ENCODE data around the gene PTPRN2.
A peak's percentile ranks its signal among the peaks of the same experiment; 100 is the strongest.

PTPRN2 gene

DNA sequence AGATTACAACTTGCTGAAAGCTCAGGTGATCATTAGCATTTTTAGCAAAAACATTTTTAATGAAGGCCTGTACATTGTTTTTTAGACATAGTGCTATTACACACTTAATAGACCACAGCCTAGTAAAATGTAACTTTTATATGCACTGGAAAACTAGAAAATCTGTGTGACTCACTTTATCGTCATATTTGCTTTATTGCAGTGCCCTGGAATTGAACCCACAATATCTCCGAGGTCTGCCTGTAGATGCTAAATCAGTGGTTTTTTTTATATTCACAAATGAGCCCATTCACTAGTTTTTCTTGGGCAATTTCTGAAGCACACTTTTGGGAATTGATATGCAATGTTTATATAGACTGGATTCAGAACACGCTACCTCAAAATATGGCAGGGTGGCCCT lies 105.1 kb downstream of the PTPRN2 start:
- intact Hi-C loops (cut with DNase I): no loop called here
- no peak for DNase-seq

DNA sequence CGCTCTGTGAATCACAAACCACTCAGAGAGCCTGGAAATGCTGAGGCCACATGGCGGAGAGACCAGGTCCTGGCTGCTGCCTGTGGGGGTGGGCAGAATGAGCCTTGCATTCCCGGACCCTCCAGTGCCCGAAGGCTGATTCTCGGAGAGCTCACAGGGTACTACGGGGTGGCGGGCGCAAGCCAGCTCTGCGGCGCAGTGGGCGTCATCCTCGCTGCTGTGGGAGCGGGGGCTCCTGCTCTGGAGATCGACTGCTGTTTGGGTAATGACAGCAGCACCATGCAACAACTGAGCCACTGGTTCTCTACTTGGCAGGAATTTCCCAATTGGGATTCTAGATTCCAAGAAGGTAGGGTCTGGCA lies 108.0 kb downstream of the PTPRN2 start:
- peak in 15 of 42 donors; percentile 37 to 76 (median 55) for DNase-seq

DNA sequence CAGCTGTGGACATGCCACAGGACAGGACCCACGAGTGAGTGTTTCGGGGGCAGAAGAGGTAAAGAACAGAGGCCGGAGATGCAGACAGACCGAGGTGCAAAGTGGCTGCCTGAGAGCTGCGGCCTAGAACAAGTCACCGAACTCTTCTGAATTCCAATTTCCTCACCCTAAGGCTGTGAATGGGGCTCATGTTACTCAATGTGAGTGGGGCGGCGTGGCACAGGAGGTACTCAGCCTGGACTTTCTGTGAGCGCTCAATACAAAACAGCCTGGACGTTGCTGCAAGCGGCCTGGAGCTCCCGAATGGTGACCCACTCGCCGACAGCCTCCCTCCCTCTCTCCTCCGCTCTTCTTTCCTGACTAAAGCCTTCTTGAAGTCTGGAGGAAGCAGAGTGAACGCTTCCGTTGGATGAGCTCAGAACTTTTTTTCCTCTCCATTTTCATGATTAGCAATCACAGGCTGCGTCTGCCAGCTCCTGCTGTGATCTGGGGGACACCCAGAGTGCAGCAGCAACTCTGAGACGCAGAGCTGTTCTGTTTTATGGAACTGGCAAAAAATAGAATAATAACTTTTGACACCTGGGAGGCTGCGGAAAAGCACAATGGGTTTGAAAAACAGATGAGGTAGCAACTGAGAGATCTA lies 108.5 kb downstream of the PTPRN2 start:
- intact Hi-C loops (cut with DNase I): no loop called here
- DNase-seq: peak in 28 of 42 donors; percentile 31 to 80 (median 64)

More for the DNA sequence above, 108.0 kb downstream of the PTPRN2 start:
- intact Hi-C loops (cut with DNase I): no loop called here

DNA sequence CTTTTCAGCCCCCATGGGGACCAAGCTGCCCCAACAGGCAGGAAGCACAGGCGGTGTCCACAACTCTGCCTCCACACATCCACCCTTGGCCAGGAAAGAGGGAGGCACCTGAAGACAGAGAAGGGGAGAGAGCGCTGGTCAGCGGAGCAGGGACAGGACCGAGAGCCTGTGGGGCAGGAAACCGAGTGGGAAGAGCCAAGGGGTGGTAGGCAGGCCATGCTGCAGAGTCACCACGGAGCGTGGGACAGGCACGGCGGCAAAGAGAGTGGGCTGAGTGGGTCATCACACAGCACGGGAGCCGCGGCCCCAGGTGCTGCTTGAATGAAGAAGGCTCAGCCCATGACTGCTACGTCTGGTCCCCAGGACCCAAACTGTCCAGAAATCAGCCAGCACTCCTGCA lies 109.8 kb downstream of the PTPRN2 start:
- peak in 1 of 42 donors; percentile 10 for DNase-seq
- intact Hi-C loops (cut with DNase I): no loop called here

DNA sequence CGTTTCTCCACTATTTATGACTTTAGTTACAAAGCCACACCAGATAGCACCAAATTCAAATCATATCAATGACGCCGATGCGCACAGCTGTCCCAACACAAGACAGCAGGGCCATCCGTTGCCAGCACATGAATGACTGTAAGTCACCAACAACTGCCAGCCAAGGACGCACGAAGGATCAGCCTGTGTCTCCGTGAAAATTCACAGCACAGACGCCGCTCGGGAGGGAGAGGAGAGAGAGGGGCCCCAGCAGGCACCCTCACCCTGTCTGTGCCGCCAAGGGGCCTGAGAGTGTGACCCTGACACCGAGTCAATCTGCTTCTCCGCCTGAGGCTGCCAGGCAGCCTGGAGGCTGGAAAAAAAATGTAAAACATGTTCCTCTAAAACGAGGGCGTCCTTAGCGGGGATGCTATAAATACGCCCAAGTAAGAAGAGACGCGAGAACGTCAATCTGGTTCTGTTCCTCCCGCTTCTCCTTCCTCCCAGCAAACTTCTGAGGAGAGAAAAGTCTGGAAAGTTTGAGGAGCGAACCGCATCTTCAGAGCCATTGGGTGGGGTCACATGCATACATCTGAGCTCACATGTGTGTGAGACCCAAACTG lies 111.2 kb downstream of the PTPRN2 start:
- peak in 14 of 42 donors; percentile 31 to 82 (median 62) for DNase-seq
- intact Hi-C loops (cut with DNase I): no loop called here

DNA sequence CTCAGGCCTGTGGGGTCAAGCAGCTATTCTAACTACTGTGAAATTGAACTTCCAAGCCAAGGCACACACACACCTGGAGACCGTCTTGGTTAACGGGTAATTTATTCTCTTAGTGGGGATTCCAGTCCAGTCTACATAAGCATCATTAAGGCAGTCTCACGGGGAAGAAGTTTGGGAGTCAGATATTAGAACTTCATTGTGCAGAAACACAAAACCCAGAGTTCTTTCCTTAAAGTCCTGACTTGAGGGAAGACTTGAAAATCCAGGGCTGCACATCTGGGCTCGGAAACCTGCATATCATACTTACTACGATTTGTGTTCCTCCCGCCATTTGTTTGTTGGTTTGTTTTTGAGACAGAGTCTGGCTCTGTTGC lies 112.0 kb downstream of the PTPRN2 start:
- no peak for DNase-seq
- intact Hi-C loops (cut with DNase I): no loop called here

DNA sequence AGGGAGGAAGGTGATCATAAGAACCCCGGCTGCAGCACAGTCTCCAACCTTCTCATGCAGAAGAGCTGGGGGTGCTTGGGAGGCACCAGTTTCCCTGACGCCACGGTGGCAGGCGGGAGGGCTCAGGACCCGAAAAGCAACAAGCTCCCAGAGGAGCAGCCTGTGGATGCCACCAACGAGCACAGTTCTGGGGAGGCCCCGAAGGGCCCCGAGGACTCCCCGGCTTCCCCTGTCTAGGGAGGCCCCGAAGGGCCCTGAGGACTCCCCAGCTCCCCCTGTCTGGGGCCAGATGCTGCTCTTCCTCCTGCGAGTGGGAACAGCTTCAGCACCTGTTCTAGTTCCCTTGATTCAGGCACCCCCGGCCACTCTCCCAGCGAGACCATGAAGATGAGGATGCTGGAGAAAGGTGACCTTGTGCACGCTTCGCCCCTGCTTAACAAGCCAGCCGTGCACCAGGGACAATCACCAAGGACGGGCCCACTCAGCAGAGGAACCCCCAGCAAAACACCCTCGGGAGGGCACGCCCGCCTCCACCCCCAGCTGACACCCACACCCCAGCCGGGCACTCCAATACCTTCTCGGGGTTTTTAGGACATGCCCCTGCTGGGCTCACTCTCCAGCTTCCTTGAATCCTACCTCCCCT lies 112.5 kb downstream of the PTPRN2 start:
- intact Hi-C loops (cut with DNase I): no loop called here
- DNase-seq: peak in 1 of 42 donors; percentile 28

DNA sequence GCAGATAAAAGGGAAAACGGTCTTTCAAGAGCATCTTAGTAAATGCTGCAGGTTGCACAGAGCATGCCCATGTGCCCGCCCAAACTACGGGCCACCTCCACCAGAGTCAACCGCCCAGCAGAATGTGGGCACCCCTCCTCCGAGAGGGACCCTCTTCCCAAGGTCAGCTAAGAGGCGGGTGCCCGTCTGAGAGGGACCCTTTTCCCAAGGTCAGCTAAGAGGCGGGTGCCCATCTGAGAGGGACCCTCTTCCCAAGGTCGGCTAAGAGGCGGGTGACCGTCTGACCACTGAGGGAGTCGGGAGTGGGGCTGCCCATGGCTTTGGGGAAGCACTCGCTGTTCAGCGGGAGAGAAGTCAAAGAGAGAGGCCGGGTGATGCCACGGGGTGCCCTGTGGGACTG lies 113.1 kb downstream of the PTPRN2 start:
- intact Hi-C loops (cut with DNase I): no loop called here
- DNase-seq: no peak

DNA sequence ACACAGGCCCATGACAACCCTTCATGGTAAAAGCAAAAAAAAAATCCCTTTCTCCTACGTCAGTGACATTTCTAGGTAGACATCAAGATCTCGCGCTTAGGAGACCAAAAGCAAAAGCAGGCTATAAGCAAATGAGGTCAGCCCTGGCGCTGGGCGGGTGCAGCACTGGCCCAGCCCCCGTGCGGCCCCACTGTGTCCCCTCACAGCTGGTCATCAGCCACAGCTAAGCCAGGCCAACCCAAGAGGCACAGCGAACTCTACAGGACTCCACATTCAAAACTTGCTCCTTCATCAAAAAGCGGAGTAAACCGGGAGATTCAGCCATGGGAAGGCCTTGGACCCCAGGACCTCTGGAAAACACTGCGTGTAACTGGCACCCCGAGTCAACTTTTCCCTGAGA lies 113.7 kb downstream of the PTPRN2 start:
- DNase-seq: no peak
- intact Hi-C loops (cut with DNase I): no loop called here

DNA sequence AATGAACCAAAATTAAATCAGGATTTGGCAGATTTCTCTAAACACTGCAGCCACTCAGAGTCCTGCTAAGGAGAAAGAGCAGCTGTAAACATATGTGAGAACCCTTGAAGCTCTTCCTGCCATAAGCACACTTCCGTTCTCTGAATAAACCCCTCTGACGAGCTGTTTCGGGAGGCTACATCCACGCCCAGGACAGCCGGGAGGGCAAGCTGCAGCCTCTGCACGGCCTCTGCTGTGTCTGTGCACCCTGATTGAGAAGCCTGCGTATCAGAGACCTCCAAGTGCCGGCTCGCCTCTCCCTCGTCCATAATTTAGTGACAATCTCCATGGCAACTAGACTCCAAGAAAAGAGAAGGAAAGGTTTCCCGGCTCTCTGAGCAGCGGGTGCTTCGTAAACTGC lies 114.4 kb downstream of the PTPRN2 start:
- intact Hi-C loops (cut with DNase I): no loop called here
- DNase-seq: peak in 5 of 42 donors; percentile 45 to 63 (median 50)

DNA sequence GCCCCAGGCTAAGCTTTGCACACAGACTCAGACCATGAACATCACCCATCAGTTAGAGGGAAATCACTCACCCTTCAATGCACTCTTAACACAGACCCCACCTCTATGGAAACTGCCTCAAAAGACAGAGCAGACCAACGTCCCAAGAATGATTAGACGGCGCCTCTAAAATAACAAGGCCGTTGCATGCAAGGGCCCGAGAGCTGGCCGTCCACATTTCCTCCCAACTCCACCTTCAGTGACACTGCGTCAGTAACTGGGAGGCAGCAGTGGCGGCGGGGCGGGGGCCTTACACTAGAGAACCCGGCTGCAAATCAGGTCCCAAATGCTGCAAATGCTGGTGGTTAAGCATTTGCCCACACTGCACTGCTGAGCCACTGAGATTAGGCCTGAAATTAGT lies 115.0 kb downstream of the PTPRN2 start:
- DNase-seq: peak in 1 of 42 donors; percentile 34
- intact Hi-C loops (cut with DNase I): no loop called here

DNA sequence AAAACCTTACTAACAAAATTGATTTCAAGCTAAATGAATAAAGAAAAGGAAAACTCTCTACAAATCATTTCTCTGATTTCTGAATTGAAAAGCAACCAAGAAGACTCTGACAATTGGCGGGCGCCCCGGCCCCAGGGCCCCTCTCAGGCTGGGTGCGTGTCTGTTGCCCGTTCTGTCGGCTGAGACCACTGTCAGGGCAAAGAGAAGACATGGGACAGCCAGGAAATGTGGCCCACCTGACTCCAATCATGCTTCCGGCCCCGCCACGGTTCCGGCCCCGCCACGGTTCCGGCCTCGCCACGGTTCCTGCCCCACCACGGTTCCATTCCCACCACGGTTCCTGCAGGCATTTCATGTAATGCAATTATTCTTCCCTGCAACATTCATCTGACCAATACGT lies 115.9 kb downstream of the PTPRN2 start:
- intact Hi-C loops (cut with DNase I): no loop called here
- DNase-seq: peak in 1 of 42 donors; percentile 26

DNA sequence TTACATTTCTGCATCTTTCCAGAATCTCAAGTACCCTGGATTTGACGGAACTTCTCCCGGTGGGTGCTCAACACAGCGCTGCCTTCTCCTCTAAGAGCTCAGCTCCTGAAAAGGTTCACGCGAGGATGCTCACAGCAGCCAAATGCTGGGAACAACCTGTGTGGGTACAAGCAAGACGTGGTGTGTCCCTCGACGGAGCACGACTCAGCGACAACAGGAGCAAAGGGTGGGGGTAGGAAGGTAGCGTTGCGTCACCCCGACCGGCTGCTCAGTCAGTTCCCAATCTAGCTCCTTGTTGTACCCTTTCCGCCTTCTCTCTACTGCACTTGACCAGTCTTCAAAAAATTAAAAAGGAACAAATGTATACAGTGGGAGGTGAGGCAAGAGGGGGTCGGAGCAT lies 117.3 kb downstream of the PTPRN2 start:
- intact Hi-C loops (cut with DNase I): no loop called here
- peak in 38 of 42 donors; percentile 47 to 93 (median 74) for DNase-seq

DNA sequence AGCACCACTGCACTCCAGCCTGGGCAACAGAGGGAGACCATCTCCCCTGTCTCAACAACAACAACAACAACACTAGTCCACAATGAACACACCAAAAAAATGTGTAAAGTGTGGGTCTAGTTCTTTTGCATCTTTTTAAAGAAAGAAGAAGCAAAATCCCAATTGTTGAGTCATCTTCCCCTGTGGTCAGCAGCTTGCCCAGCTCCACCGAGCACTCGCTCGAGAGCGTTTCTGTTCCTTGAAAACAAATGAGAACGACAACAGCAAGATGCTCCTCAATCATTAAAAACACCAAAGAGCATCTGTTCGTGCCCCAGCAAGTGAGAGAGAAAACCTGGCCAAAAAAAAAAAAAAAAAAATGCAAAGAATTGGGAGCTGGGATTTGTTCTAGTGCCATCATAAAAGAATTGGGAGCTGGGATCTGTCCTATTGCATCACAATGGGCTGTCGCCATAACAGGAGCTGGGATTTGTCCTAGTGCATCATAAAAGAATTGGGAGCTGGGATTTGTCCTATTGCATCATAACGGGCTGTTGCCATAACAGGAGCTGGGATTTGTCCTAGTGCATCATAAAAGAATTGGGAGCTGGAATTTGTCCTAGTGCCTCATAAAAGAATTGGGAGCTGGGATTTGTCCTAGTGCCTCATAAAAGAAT lies 118.1 kb downstream of the PTPRN2 start:
- intact Hi-C loops (cut with DNase I): no loop called here
- no peak for DNase-seq

DNA sequence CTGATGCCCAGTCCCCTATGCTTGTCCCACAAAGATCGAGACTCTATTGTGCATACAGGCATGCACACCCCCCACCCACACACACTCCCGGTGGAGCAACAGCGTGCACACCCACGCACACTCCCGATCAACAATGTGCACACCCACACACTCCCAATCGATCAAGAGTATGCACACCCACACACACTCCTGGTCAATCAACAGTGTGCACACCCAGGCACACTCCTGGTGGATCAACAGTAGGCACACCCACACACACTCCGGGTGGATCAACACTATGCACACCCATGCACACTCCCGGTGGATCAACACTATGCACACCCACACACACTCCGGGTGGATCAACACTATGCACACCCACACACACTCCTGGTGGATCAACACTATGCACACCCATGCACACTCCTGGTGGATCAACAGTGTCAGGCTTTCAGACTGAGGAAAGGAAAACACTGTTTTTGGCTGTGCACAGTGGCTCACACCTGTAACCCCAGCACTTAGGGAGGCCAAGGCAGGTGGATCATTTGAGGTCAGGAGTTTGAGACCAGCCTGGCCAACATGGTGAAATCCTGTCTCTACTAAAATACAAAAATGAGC lies 118.8 kb downstream of the PTPRN2 start:
- peak in 1 of 42 donors; percentile 32 for DNase-seq

DNA sequence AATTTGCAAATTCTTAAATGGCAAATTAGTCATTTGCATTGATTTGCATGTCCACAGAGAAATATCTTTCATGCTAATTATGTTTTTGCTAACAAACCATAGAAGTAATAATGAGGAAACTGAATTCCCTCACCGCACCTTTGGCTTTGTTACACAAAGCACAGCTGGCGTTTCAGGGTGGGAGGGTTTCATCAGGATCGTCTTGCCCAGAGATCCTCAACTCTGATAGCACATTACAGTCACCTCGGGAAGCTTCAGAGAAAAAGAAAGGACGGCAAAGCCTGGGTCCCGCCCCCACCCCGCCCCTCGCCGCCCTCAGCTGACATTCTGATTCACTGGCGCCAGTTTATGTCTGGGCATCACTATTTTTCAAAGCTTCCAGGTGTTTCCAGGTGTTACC lies 119.4 kb downstream of the PTPRN2 start:
- intact Hi-C loops (cut with DNase I): no loop called here
- DNase-seq: peak in 1 of 42 donors; percentile 24

More for the DNA sequence above, 118.8 kb downstream of the PTPRN2 start:
- intact Hi-C loops (cut with DNase I): no loop called here

DNA sequence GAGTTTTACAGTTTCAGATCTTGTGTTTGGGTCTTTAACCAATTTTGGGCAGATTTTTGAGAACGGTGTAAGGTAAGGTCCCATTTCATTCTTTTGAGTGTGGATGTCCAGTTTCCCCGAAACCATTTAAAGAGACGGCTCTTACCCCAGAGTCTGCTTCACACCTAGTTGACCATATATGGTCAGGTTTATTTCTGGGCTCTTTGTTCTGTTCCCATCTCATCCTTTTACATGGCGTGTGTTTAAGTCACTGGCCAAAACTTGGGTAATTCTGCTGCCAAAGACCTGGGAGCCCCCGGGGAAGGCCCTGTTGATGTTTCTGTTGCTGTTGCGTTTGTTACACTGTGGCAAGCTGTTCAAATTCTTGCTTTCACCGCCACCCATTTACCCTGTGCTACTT lies 120.1 kb downstream of the PTPRN2 start:
- DNase-seq: no peak
- intact Hi-C loops (cut with DNase I): no loop called here

DNA sequence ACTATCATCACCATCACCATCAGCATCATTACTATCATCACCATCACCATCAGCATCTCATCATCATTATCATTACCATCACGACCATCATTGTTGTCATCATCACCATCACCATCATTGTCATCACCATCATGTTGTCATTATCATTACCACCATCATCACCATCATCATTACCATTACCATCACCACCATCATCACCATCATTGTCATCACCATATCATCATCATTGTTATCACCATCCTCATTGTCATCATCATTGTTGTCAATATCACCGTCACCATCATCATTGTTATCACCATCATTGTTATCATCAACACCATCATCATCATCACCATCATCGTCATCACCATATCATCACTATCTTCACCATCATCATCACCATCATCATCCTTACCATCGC lies 124.3 kb downstream of the PTPRN2 start:
- intact Hi-C loops (cut with DNase I): no loop called here
- no peak for DNase-seq

DNA sequence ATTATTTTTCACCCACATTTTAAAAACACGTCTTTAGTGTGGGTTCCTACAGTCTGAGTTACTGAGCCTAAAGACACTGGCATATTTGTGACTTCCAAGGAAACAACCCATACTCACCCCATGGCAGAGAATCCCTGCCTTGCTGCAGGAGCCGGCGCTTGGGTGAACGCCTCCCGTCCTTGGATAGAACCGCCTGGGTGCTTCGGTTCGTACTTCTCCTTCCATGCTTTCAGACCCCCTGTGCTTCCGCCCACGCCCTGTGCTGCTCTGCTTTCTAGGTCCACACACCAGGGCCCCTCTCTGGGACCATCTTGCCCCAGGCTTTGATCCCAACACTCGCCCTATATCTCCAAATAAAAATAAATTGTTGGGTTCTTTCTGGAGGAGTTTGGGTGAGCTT lies 125.8 kb downstream of the PTPRN2 start:
- DNase-seq: peak in 6 of 42 donors; percentile 45 to 66 (median 58)
- intact Hi-C loops (cut with DNase I): no loop called here

DNA sequence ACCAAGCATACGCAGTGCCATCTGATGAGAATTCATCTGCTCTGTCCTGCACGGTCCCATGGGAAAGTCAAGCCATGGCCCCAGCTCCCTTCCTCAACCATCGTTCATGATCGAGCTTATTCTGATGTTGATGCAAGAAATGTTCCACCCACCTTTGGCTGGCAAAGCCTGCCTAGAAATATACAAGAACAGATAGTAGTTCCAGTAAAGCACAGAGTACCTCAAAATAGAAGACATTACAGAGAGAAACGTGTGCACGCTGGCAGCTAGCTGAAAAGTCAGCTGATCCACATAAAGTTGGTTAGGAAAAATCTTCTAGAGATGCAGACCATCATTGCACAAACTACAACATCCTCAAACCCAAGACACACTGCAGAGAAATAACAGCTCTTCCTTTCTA lies 127.0 kb downstream of the PTPRN2 start:
- intact Hi-C loops (cut with DNase I): no loop called here
- peak in 14 of 42 donors; percentile 38 to 75 (median 54) for DNase-seq

All from head of caudate nucleus (tissue), 42 donors.